Fibroblast of peridontal ligament (primary cell): Measurements from ENCODE around the gene REM1.
A peak's percentile ranks its signal among the peaks of the same experiment; 100 is the strongest.
"Not testable (repeated sequence)": the region's sequence is repeated elsewhere in the genome, so short reads cannot be mapped to it uniquely, and the experiment has no call there.

Experiments
- DNase-seq: peaks from one replicate; pipeline ENCODE4 v3.0.0-alpha.2; 2010; ENCODE audit errors: extremely low read depth

REM1 gene

DNA sequence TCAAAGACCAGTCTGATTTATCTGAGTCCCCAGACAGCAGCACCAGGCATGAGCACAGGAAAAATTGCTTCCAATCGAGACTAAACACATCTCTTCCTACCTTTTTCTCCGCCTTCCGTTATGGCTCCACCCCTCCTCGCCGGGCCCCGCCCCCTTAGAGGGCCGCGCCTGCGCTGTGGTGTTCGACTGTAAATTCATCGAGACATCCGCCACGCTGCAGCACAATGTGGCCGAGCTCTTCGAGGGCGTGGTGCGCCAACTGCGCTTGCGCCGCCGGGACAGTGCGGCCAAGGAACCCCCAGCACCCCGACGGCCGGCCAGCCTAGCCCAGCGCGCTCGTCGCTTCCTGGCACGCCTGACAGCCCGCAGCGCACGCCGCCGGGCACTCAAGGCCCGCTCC lies 8.9 kb downstream of the REM1 start:
- no peak for DNase-seq

DNA sequence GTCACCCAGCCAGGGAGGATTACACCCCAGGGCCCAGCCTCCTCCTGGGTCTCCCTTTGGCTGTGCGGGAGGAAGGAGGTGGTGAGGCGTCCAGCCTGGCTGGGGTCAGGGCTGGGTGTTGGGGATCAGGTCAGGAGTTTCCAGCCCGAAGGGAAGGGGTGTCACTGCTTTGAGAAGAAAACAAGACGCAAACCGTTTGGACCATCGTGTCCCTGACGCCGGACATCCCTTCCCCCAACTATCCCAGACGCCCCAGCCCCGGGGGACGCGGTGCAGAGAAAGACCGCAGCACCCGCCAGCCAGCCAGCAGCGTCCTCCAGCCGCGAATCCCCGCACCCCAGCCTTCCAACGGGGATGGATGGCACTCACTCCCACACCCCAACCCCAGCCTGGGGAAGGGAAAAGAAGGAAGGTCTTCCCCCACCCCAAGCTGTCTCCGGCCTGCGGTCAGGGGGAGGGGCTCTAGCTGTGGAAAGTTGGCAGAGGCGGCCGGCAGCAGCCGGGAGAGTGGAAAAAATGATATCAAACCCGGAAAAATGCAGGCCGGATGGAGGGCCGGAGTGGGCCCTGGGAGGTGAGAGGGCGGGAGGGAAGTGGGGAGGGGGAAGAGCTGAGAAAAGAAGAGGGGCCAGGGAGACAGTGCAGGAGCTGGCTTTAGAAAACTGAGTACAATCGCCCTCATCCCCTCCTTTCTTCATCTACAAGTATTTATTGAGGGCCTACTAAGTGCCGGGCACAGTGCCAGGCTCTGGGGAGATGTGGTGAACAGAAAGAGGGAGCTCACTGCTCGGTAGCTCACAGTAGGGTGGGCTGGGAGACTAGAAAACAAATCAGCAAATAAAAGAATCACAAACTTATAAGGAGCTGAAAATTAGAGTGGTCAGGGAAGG lies 10.6 kb downstream of the REM1 start:
- DNase-seq: peak; percentile 66

DNA sequence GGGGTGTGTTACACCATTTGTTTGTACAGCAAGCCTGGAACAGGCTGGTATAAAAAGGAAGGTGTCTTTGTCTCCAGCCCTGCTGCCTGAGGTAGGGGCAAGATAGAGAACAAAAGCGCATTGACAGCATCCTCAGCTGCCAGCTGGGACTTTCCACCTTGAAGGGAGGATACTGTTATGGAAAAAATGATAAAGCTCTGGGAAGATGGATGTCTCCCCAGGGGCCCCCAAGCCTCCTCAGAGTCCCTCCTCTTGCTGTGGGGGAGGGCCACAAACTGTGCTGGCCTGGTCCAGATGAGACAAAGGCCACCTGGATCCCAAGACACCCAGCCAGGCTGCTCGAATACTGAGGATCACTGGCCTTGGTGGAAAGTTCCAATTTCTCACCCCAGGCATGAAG lies 13.0 kb downstream of the REM1 start:
- no peak for DNase-seq

DNA sequence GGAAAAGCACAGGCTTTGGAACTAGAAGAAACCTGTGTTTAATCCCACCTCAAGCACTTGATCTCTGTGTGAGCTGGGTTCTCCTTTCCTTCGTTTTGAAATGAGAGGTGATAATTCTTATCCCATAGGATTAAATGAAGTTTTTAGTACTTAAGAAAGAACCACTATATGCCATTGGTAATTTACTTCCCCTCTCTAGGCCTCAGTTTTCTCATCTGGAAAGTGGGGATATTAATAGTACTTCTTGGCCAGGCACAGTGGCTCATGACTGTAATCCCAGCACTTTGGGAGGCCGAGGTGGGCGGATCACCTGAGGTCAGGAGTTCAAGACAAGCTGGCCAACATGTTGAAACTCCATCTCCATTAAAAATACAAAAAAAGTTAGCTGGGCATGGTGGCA lies 14.1 kb downstream of the REM1 start:
- no peak for DNase-seq

DNA sequence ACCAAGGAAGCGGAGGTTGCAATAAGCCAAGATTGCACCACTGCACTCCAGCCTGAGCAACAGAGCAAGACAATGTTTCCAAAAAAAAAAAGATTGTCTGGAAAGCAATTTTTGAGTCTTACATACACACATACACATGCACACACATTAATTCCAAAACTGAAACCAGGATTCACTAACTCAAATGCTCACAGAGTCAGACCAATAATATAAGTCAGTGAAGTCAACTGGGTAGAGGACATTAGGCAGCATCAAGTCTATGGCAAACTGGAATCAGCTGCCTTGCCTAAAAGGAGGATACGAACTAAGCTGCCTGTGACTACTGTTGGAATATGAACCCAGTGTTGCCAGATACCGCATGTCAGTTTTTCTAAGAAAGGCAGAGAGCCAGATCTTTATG lies 15.7 kb downstream of the REM1 start:
- DNase-seq: no peak

DNA sequence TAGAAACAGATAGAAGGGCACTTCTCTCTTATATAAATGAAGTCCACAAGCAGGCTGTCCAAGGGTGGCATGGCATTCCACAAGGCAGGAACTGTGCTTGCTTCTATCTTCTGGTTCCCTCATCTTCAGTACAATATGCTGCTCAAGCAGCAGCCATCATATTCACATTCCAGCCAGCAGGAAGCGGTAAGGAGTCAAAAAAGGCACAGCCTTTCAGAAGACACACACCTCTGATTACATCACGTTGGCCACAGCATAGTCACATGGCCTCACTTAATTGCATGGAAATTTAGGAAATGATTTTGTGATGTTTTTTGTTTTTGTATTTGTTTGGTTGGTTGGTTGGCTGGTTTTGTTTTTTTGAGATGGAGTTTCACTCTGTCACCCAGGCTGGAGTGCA lies 19.0 kb downstream of the REM1 start:
- DNase-seq: peak; percentile 46

DNA sequence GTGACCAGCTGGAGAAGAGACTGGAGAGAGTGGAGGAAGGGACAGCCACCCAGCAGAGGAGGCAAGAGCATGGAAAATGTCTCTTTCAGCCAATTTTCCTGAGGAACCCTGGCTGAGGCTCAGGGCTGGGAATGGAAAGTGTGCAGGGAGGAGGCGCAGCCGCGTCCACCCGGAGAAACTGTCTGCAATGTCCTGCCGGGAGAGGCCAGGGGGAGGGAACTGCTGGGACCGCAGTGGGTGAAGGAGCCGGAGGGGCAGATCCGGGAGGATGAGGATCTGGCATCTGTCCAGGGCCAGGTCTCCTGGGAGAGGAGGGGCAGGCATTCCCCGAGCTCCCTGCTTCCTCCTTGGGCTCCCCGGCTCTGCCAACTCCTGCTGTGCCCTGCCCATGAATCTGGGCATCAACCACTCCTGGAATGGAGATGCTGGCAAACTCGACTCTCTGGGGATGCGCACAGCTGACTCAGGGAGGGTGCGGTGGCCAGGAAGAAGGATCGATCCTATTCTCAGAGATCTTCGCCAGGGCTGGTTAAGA lies 21.7 kb downstream of the REM1 start:
- DNase-seq: peak; percentile 68

DNA sequence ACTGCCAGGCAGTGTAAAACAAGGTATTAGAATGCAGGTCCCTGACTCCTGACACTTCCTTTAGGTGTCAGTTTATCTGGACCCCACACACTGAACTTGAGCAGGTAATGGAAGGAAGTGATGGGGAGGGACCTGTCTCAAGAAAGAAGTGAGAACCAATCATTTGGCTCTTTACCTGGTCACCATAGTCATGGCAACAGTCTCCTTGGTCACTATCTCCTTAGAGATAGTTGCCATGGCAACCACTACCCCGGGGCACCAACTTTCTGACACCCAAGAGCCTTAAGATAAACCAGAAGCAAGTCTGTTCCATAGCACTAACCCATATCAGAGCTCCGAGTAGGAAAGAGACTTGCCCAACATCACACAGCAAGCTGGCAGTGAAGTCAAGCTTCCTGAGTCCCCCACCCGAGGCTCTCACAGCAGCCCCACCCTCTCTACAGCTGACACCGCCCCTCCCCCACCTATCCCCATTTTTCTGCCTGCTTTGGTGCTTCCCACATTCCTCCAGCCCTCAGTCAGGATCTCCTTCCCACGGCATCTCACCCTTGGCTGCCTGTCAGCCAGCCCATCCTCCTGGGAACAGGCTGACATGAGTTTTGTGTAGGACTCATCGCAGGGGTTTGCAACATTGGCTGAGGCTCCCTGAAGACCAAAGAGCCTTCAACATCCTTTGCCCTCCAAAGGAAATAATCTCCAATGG lies 22.9 kb downstream of the REM1 start:
- peak; percentile 80 for DNase-seq

DNA sequence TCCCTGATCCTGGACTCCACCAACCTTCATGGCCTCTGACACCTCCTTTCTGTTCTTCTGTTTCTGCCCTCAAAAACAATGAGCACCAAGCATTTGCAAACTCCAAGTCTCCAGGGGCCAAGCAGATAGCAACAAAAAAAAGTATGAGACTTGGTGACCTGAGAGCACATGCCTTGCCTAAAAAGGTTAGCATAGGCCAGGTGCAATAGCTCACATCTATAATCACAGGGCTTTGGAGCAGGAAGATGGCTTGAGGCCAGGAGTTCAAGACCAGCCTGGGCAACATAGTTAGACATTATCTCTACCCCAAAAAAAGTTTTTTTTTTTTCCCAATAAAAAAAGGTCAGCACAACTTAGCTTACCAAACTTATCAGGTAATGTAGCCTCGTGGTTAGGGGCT lies 25.4 kb downstream of the REM1 start:
- DNase-seq: no peak

DNA sequence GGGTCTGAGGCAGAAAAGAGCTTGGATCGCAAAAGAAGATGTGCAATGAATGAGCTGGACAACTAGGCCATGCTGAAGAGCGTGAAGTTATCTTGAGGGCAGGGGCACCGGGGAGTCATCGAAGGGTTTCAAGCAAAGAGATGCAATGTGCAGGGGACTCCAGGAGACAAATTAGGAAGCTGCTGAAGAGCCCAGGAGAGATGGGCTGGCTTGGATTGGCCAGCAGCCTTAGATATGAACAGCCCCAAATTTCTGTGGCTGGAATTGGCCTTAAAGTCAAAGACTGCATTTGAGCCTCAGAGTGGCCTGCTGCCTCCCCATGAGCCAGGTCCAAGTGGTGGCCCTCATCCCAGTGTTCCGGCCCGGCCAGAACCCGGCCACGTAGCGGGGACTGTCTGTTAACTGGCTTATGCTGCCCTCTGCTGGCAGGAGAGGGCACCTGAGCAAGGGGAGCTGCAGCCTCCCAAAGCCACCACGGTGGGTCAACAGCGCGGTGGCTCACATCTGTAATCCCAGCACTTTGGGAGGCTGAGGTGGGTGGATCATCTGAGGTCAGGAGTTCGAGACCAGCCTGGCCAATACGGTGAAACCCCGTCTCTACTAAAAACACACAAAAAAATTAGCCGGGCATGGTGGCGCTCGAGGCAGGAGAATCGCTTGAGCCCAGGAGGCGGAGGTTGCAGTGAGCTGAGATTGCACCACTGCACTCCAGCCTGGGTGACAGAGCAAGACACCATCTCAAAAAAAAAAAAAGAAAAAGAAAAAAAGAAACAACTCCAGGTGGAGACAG lies 28.0 kb downstream of the REM1 start:
- DNase-seq: peak; percentile 79

DNA sequence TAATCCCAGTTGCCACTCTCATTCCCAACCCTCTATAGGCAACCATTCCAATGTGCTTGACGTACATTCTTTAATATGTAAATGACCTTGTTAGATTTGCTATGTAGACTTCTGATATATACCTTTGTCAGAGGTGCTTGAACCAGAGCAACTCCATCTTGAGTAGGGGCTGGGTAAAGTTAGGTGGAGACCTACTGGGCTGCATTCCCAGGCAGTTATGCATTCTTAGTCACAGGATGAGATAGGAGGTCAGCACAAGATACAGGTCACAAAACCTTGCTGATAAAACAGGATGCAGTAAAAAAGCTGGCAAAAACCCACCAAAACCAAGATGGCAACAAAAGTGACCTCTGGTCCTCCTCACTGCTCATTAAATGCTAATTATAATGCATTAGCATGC lies 30.8 kb downstream of the REM1 start:
- DNase-seq: no peak

DNA sequence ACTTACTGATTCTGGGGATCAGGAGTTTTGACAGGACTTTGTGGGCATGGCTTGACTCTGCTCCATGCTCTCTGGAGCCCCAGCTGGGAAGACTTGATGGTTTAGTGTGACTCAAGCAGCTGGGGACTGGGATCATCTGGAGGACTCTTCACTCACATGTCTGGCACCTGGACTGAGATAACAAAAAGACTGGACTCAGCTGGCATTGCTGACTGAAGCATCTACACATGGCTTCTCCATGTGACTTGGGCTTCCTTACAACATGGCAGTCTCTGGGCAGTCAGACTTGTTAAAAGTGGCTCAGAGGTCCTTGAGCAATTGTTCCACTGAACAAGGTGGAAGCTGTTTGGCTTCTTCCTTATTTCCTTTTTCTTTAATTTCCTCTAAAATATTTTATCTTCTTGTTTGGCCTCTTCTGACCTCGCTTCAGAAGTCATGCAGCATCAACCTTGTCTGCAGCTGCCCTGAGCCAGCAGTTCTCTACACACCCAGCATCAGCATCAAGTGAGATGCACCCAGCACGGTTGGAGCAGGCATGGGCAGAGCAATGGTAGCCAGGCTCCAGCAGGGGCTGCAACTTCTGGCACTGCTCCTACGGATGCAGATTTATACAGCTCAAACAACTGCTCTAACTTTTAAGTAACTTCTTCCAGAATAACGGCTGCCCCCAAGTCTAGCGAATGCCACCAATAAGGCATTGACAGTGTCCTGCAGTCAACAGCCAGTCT lies 33.6 kb downstream of the REM1 start:
- no peak for DNase-seq

DNA sequence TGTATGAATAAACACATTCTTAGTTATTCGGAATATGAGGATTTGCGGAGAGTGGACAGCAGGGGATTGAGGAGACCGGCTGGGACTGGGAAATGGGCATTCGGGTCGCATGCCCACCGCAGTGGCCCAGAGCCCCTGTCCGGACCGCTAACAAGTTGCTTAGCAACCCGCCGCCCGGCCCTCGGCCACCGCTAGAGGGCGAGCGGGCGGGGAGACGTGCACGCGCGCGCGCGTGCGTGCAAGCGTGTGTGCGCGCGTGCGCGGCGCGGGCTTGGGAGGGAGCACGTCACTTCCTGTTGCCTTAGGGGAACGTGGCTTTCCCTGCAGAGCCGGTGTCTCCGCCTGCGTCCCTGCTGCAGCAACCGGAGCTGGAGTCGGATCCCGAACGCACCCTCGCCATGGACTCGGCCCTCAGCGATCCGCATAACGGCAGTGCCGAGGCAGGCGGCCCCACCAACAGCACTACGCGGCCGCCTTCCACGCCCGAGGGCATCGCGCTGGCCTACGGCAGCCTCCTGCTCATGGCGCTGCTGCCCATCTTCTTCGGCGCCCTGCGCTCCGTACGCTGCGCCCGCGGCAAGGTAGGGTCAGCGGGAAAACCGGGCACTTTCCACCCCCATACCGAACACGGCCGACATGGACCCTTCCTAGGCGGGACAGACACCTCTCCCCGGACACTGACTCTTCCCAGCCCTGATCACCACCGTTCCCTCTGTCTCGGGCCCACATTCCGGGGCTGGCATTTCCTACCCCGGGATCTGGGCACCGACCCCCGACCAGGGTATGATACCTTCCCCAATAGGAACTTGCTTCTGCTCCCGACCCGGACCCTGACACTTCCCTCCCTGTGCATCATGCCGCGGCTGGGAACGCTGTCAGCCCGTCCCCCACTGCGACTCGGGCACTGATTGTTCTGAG lies 39.3 kb downstream of the REM1 start, which contains the start of gene HM13:
TSS of gene HM13 (plus strand) at position 289 of the 918 bp plus-strand sequence. CDS start at position 399, 110 bp downstream.
- DNase-seq: peak; percentile 91

DNA sequence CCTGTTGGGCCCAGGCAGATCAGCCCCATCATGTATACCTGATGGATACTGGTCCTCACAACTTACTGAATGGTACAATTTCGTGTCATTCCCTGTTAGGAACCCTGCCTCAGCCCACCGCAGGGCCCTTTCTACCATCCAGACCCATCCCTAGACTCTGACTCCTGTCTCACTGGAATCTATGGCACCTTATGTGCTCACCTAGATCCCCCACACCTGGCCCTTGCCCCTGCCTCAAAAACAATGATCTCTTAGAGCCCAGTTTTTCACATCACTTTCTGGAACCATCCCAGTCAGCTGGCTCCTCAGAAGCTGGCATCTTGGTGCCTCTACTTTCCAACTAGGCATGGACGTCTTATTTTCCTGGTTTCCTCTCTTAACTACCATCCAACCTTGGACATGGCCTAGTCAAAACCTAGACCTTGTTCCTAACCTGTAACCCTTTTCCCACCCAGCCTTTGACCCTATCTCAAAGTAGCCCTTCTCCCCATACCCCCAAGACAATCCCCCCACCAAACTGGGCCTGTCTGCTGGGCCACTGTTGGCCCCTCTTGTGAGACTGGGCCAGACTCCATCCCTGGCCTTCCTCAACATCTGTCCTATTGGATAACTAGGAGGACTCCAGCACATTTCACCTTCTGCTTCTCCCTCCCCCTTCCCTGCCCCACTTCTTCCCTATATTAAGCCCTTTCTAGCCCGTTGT lies 40.1 kb downstream of the REM1 start:
- DNase-seq: no peak

DNA sequence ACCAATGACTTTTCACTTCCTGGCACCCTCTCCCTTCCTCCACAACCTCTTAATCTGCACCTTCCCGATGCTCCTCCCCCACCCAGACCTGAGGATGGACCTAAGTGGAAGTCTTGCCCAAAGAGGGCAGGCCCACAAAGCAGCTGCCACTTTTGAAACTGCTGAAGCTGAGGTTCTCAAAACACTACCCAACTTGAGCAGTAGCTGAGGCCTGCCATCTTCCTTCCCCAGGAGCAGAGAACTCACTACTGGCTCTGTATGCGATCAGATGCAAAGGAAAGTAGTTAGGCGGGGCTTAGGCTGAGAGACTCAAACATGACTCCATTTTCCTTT lies 40.7 kb downstream of the REM1 start:
- no peak for DNase-seq

DNA sequence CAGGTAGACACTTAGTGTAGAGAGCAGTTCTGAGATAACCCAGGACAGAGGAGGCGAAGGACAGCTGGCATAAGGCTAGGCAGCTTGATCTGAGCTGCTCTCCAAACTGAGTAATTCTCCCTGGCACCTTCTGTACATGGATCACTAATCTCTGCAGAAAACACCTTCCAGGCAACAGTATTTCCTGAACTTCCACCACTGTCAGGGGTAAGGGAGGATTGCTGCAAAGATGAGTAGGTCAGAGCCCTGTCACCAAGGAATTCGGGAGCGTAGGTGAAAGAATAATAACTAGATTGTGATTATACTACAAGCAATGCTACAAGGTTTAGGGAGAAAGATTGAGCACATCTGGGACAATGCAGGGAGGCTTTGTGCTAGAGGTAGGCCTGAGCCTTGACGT lies 41.1 kb downstream of the REM1 start:
- DNase-seq: no peak

DNA sequence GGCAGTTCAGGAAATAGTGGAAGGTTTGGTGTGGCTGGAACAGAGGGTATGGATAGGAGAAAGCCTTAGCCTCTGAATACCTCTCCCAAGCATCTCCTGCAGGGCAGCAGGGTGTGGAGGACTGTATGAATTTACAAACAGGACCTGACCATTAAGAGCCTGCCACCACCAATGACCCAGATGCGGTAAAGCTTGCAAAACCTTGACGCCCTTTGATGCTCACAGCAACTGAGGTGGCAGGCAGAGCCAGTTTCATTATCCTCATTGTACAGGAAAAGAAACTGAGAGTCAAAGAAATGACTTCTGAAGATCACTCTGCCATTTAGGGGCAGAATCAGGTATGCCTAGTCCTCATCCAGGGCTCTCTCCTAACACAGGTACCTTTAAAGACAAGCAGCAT lies 41.6 kb downstream of the REM1 start:
- DNase-seq: no peak

DNA sequence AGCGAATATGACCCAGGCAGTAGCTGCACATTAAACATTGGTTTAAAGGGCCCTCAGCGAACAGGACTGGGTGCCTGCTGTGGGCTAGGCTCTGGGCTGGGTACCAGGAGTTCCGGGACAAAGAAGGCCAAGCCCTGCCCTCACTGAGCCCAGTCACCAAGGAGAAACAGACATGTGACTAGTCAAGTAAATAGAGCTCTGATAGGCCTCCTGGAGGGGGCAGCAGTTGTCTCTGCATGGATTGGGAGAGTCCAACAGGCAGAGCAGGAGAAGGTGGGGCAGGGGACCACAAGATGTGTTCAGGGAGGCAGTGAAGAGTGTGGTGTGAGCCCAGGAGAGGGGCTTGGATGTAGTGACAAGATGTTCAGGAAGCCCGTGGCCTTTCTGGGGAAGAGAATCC lies 42.3 kb downstream of the REM1 start:
- peak; percentile 72 for DNase-seq

DNA sequence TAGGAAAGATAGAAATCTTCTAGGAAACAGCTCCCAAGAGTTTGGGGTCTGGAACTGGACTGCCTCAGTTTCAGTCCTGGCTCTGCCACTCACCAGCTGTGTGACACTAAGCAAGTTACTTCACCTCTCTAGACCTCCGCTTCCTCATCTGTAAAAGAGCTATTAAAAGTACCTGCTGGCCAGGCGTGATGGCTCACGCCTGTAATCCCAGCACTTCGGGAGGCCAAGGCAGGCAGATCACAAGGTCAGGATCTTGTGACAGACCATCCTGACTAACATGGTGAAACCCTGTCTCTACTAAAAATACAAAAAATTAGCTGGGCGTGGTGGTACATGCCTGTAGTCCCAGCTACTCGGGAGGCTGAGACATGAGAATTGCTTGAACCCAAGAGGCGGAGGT lies 46.2 kb downstream of the REM1 start:
- not testable (repeated sequence) for DNase-seq

DNA sequence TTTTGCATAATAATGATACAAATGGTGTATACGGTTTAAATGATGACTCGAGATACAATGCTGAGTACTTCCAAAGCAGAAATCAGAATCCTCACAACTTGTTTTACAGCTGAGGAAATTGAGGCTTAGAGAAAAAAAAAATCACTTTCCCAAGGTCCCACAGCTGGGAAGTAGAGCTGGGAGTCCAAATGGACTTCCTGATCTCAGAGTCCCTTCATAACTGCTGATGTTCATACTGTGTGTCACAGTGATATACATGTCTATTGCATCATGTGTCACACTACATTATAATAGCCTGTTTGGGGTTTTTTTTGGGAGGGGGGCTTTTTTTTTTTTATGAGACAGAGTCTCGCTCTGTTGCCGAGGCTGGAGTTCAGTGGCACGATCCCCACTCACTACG lies 47.6 kb downstream of the REM1 start:
- no peak for DNase-seq
